ENCODE measurements around the gene KIAA0232.

KIAA0232 gene

DNA sequence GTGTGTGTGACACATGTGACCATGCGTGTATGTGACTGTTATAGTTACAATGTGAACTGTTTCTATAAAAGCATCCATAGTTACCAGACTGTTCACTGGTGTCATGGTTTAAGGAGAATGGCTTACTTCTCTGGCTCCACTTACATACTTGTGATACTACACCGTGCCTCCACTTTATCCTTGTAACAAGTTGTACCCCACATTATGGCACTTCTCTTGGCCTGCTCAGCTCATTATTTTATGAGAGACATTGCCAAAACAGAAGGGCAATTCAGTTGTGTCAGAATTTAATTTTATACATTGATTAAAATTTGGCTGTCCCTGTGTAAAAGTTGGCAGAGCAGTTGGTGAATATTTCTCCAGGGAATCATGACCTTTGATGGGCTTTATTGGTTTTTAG, 64.7 kb downstream of the KIAA0232 start:
- no peak for DNase-seq (ENCODE audit: low read depth)

DNA sequence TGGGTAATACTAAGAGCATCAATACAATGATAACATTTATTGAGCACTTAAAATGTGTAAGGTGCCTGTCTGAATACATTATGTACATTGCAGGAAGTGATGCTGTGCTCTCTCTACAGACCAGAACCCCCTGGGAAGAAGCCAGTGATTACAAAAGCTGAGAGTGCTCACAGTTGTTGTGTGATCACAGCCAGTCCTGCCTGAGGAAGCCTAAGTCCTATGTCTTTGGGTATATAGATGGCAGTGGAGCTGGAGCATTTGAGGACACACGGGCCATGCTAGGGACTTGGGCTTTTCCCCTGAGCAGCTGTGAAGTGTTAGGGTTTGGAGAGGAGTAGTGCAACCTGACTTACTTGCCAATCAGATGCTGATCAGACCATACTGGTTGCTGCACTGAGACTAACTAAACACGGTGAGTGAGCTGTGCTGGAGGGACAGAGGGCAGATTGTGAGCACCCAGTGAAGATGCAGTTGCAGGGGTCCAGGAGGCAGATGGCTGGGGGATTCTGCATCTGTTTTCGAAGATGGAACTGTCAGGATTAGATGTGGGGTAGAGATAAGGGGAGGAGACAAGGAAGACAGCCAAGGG, 66.3 kb downstream of the KIAA0232 start:
- no peak for DNase-seq (ENCODE audit: low read depth)

DNA sequence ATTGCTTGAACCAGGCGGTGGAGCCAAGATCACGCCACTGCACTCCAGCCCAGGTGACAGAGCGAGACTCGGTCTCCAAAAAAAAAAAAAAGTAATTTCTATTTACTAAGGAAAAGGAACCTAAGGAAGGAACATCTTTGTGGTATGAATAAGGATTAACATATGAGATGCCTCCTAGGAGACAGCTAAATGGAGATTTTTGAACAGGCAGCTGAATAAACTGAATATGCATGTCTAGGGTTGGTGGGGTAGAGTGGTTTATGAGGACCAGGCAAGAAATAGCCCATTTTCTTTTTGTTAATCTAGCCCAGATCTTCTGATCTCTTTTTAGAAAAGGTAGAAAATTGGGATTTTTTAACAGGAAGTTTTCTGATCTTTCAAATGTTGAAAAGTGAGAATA, 67.2 kb downstream of the KIAA0232 start:
- DNase-seq (ENCODE audit: low read depth) = no peak

DNA sequence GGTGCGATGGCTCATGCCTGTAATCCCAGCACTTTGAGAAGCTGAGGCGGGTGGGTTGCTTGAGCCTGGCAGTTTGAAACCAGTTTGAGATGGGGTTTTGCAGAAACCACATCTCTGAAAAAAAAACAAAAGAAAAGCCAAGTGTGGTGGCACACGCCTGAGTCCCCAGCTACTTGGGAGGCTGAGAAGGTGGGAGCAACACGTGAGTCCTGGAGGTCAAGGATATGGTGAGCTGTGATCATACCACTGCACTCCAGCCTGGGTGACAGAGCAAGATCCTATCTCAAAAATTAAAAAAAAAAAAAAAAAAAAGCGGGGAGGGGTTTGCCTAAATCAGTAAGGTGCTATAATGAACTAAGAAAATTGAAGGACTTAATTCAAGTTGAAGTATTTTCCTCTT, 68.9 kb downstream of the KIAA0232 start:
- DNase-seq (ENCODE audit: low read depth) = no peak

DNA sequence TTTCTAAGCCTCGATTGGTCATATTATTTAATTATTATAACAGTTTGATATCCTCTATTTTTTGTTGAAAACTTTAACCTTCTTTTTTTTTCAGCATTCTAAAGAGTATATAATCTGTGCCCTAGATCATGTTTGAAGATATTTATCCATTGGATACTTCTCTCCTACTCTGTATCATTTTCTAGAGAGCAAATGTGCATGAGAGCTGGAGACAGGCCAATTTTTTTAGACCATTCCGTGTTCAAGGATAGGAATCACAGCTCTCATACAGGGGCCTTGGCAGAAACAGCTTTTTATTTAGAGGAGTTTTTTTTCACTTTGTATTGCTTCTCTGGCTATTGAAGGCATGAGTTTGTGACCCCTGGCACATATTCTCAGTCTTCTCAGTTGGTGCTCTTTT, 69.4 kb downstream of the KIAA0232 start:
- DNase-seq (ENCODE audit: low read depth) = no peak

DNA sequence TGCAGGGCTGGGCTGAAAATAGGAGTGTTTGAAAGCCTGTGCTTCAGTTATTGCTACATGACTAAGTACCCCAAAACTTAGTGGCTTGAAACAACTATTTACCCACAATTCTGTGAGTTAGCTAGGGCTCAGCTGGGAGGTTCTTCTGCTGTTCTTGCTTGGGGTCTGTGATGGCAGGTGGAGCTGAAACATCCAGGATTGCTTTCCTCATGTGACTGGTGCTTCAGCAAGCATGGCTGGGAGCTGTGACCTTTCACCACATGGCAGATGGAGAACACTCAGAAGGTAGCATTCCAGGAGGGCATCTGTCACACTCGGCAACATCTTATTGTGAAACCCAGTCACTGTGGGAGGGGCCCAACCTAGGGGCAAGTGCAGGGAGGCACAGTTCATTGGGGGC, 70.1 kb downstream of the KIAA0232 start:
- DNase-seq (ENCODE audit: low read depth) = no peak

DNA sequence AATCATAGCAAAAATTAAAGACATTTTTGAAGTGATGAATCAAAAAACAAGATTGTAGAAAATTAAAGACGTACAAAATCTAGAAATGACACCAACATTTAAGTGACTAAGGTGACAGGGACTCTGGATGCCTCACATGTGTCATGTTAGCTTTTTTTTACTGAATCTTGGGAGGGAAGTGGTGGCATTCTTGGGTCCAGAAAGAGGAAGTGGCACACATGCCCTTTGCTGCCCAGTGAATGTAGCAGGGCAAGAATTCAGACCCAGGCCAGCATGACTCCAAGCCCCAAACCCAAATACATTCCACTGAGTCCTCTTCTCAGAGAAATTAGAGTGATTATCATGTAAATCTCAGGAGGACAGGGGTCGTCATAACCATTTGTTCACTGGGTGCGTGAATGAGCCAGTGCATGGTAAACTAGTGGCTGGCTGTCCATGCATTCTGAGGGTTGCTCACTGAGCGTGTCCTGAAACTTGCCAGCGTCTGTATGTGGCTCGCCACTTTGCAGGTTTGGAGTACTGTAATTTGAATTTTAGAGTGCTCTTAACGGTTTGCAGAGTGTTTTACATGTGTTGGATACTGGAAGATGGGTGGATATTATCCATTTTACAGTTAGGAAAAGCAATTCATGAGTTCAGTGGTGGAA, 71.7 kb downstream of the KIAA0232 start:
- no peak for DNase-seq (ENCODE audit: low read depth)

DNA sequence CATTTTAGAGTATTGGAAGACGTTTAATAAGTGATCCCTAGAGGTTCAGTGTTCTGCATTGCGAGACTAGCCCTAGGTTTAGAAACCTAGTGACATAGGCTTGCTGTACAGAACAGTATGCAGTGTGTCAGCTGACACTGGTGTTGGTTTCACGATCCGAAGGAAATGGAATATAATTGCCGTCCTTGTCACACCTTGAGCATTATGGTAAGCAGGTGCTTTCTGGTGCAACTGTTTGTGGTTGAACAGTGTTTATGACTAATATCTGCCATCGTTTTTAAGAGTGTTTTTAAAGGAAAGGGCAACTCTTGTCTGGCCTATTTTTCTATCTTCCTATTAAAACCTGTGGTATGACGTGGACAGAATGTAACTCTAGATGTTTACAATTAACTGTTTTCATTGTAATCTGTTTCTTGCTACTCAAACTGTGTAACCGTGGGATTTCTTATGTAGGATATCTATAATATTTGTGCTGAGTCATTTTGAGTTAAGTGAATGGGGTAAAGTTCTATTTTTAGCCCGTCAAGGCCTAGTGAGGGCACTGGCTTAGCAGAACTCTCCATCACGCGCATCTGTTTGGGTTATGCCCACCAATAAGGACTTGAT, 73.3 kb downstream of the KIAA0232 start:
- DNase-seq (ENCODE audit: low read depth) = no peak

DNA sequence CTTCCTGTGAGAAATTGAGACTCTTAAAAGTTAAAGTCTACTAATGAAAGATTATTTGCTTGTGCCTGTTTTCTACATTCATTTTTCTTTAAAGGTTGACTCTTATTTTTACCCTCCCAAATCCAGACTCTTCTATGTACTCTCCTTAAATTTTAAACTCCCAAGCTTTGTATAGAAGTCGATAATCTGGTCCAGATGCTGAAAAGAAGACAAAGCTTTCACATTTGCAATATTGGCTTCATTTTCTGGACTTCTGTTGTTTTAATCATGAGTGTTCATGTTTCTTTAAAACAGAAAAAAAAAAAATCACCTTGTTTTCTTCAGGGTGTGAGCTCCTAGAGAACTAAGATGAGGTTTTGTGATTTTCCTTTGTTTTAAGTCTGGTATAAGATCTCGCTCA, 73.9 kb downstream of the KIAA0232 start:
- no peak for DNase-seq (ENCODE audit: low read depth)

DNA sequence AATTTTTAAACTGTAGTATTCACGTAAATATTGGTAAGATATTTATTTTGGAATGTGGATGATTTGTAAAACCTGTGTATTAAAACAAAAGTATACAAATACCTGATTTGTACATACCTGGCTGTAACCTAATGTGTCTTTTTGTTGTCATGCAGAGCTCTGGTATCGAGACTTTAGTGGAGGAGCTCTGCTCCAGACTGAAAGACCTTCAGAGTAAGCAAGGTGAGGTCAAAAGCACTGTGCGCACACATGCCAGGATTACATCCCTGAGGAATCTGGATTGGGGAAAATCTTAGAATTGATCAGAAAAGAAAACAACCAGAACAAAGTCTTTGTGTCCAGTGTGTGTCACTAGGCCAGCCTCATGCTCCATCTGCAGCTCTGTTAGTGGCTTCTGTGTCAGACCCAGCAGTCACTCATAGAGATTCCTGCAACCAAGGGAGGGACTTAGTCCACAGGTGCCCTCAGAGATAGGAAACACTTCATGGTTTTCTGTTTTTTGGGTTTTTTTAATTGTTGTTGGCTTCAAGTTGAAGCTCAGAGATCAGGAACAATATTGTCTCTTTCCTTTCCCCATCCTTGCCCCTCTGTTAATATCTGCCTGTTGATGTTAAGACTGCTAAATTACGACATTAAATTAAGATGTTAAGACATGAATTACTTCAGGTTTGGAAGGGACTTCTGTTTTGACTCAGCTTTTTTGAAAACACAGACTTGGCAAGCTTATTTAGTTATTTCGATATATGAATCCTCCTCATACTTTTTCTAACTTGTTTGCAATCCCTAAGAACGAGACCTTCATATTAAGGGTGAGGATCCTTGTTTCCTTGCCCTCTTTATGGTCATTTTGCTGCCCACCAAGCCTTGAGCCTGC, 74.7 kb downstream of the KIAA0232 start:
- no peak for DNase-seq (ENCODE audit: low read depth)

DNA sequence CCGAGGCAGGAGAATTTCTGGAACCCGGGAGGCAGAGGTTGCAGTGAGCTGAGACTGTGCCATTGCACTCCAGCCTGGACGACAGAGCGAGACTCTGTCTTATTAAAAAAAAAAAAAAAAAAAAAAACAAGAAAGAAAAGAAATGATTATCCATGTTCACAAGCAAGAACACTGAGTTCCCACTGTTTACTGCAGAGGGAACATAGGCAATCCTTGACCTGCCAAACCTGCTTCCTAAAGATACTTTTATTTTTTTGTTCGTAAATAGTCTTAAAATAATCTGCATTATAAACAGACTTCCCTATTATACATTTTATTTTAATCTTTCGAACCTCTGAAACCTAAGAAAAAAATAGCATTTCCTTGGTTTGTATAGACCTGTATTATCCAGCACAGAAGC, 76.5 kb downstream of the KIAA0232 start:
- no peak for DNase-seq (ENCODE audit: low read depth)

DNA sequence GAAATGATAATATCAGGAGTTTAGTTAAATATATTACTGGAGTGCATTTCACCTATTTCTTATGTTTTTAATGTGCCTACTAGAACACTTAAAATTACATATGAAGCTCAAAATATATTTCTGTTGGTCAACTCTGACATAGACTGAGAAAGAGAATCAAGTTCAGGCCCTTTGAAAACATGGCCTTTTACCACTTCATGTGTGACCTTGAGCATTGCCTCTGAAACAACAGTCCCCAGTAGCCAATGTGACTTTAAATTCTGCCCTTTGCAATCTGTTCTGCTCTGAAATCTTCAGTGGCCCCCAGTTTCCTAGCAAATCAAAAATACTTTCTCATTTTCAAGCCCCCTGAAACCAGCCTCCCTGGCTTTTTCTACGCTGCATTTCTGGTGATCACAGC, 77.0 kb downstream of the KIAA0232 start:
- DNase-seq (ENCODE audit: low read depth) = no peak

DNA sequence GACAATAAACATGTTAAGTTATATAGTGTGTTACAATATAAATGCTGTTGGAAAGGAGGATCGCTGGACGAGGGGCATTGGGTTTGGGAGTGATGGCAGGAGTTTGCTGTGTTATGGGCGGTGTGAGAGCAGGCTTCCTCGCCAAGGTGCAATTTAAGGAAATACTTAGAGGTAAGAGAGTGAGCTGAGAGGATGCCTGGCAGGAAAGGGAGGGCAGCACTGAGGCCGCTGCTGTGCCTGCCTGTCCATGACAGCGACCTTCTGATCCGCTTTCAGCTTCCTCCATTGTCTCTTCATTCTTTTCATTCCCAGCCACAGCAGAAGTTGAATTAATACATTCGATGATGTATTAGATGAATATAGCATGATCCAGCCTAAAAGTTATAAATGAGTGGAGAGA, 85.9 kb downstream of the KIAA0232 start:
- no peak for DNase-seq (ENCODE audit: low read depth)

DNA sequence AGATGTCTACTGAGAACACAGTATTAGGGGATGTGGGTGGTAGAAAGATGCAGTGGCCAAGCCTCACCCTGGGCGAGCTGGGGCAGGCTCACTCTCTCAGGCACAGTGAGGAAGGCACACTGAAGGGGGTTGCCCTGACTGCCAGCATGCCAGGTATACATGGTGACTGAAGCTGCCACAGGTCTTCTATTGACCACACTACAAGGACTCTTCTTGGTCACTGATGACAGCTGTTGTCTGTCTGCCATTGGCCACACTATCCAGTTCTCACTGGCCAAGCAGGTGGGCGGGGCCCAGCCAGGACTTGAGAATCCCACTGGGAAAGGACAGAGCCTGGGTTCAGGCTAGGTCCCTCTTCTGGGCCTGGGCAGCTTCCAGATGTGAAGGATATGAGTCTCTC, 87.4 kb downstream of the KIAA0232 start:
- DNase-seq (ENCODE audit: low read depth) = no peak

DNA sequence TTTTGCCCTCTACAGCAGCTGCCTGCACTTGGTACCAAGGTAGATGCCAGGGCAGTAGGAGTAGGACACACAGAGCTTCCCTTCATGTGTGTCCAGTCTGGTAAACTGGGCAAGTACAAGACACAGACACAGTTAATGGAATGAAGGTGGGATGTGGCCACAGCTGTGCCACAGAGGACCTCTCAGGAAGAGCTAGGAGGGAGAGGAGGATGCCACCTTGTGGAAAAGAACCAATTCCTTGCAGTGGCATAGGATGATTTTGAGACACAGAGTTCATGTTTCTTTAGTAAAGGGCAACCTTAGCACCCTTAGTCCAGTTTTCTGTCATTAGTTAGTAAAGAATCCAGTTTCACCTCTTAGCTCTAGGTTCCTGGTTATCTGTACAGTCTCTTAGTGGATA, 90.8 kb downstream of the KIAA0232 start:
- no peak for DNase-seq (ENCODE audit: low read depth)

DNA sequence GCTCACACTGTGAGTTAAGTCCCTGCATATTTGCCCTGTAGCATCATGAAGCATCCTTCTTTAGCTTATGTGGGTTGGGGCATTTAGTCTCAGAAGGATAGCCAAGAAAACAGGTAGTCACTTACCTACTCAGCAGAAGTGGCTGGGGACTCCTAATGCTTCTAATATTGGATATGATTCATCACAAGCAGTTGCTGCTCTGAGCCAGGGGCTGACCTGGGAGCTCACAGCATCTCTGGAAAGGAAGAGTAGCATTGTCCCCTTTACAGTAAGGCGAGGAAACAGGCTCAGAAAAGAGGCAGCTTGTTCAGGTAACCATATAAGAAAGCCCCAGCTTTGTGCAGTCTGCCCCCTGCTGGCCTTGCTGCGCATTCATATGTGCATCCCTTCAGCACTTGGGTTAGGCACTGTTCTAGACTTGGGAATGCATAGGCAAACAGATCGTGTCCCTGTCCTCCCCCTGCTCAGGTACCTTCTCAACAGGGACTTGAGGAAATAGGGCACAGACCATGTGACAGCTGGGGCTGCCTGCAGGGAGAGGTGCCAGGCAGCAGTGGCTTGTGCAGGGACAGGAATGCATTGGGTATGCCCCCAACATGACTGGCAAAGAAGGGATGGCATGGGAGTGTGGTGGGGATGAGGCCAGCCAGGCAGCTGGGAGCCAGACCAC, 91.4 kb downstream of the KIAA0232 start:
- DNase-seq (ENCODE audit: low read depth) = no peak

DNA sequence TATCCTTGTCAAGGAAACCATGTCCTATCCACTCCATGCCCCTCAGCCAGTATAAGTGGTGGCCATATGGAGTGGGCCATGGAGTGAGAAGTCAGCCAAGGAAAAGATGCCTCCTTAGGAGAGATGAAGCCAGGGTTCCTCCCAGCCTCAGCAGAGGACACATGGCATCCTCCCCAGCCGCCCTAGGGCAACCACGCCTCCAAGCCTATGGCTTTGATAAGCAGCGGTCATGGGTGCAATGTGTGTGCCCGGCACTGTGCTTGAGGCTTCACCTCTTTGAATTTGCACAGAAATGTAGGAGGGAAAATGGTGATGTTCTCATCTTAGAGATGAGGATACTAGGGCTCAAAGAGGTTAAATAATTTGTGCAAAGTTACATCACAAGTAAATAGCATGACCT, 92.5 kb downstream of the KIAA0232 start:
- no peak for DNase-seq (ENCODE audit: low read depth)

DNA sequence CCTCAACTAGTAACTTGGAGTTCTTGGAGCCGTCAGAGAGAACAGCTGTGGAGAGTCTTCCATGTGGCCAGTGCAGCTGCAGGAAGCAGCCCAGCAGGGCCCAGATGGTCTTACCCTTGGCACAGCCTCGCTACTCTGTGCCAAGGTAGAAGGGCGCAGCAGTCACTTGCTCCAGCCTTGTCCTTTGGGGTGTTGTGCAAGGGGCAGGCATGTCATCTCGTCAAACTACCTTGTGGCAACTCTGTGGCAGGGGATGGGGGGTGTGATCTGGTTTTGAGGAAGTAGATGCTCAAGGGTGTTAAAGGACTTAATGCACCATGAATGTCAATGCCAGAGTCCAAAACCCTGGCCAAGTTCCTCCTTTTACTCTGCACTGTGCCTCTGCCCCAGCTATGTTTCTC, 92.9 kb downstream of the KIAA0232 start:
- DNase-seq (ENCODE audit: low read depth) = no peak

DNA sequence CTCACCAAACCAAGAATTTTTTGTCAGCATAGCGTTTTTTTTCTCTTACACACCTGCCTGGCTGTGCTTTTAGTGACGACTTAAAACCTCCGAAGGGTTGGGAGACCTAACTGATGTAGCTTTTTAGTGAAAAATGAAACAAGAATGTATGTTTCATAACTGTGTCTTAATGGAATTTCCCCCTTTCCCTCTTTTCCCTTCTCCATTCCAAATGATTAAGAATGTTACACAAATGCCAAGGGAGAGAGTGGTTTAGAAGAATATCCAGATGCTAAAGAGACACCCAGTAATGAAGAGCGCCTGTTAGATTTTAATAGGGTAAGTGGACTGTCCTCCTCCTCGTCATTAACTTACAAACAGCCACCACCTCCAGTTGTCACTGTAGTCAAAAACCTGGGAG, 93.9 kb downstream of the KIAA0232 start:
- DNase-seq (ENCODE audit: low read depth) = no peak

DNA sequence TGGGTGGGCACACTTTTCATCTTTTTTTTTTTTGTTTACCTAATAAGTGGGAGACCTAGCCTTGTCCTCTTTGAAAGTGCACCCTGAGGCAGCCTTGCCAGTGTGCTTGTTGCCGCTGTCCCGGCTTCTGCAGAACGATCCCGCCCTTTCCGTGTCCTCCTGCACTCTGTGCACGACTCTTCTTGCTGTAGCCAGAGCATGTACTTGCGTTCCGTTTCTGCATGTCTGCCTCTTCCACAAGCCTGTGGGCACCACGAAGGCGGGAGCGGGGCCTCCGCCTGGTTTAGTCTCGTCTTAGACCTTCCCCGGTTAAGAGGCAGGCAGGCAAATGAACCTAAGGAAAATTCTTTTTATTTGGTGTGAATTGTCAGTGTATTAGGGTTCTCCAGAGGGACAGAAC, 94.5 kb downstream of the KIAA0232 start:
- no peak for DNase-seq (ENCODE audit: low read depth)

DNA sequence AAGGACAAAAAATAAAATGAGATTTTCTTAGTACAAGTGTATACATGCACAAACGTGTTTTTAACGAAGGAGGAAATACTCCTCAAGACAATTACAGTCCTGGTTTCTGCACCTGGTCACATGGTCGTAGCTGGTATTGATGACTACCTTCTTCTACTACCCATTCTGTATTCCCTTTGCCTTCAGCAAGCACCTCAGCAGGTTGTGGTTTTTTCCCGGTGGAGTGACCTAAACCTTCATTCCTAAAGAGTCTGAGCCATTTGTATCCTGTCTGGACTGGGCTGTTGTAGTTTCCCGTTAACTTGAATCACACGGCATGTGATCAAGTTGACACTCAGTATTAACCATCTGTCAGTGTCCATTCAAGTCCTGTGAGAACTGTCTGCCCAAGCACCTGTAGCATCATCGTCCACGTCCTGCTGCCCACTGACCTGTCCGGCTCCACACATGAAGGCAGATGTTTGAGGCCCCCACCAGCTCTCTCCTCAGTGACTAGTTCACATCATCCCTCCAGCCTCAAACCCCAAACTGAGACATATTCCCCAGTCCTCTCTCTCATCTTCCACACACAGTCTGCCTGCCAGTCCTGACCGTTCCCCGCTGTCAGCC, 96.0 kb downstream of the KIAA0232 start:
- DNase-seq (ENCODE audit: low read depth) = no peak

DNA sequence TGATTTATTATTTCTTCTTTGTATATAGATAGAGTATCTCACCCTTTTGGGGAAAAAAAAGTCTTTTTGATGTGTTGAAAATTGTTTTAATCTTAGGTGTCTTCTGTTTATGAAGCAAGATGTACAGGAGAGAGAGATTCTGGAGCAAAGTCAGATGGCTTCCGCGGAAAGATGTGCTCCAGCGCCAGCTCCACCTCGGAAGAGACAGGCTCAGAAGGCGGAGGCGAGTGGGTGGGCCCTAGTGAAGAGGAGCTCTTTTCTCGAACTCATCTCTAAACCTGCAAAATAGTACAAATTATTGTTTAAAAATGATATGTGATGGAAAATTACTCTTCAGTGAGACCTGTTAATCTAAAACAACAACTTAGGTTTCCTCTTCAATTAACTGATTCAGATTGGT, 98.2 kb downstream of the KIAA0232 start:
- no peak for DNase-seq (ENCODE audit: low read depth)
